ENCODE results near the gene DAPK1. TPM values are rescaled to one million over a fixed set of nuclear protein-coding genes. Genes with fewer than 3 reads are reported as not detected.

The DAPK1 gene
- polyA plus RNA-seq, 2 of the 4 experiments (the other 2 are of a cell fraction) = 55.2 to 67.2 TPM

DNA sequence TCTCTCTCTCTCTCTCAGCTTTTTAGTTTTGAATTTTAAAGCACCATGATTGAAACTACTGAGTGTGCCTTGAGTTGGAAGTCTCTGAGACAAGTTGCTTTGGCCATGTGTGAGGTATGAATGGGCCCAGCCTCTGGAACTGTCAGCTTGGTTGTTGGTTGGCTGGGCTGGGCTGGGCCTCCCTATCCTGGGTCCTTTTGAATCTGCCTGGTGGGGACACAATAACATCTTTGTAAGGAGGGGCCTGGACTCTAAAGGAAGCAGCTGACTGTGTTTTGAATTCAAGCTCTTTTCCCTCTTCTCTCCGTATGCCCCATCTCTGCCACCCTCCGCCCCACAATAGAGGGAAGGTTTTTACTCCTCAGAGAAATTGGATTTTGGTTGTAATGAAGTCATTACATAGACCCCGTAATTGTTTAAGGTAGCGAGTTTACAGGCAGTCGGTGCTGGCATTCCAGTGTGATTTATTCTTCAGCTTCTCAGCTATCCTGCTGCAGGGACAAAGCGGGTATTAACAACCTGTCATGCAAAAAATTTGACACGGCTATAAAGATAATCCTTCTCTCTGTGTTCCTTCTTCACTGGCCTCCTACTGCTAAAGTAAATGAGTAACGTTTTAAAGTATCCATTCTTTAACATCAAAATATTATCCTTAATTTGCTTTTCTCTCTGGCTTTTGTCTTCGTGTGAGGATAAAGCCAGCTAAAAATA lies 105.4 kb downstream of the DAPK1 start:
- peaks cover 65% of the 10 kb centered on the region for H3K4me1 ChIP-seq
- 77% methylated on average over 9 of the region's 9 CpGs for WGBS (ENCODE audit: missing lambda C conversion rate)
- ATAC-seq (no peak), DNase-seq (ENCODE audit: low read depth in 1 of 2, low spot score in 1 of 2) (no peak), FAIRE-seq (no peak)
- H3K9me3 ChIP-seq = no peaks in the 10 kb centered on the region
- POLR2A ChIA-PET = no interaction called here
- H3K4me2 ChIP-seq = no peak overlapping the region
- no peak overlapping the region for H3K4me3 ChIP-seq
- CTCF ChIA-PET = interaction anchor here (0.7 to 1.5 kb wide), 3 partner anchors 11 to 265 kb away, joined by 3 read pairs; no protein-coding TSS in a partner anchor
- TF ChIP-seq, protein P1, sequence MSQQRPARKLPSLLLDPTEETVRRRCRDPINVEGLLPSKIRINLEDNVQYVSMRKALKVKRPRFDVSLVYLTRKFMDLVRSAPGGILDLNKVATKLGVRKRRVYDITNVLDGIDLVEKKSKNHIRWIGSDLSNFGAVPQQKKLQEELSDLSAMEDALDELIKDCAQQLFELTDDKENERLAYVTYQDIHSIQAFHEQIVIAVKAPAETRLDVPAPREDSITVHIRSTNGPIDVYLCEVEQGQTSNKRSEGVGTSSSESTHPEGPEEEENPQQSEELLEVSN (IDR thresholded peaks at IDR 0.05; ENCODE audit: borderline replicate concordance, low read depth) = no peak
- no peak for TF ChIP-seq FOSB (CRISPR knock-in tag; IDR thresholded peaks at IDR 0.05)
- TF ChIP-seq JUN (IDR thresholded peaks at IDR 0.05) = no peak
- peak overlapping the region in 1 of 2 experiments; percentile 6; a peak in 1 of 6 replicates for H3K27ac ChIP-seq

DNA sequence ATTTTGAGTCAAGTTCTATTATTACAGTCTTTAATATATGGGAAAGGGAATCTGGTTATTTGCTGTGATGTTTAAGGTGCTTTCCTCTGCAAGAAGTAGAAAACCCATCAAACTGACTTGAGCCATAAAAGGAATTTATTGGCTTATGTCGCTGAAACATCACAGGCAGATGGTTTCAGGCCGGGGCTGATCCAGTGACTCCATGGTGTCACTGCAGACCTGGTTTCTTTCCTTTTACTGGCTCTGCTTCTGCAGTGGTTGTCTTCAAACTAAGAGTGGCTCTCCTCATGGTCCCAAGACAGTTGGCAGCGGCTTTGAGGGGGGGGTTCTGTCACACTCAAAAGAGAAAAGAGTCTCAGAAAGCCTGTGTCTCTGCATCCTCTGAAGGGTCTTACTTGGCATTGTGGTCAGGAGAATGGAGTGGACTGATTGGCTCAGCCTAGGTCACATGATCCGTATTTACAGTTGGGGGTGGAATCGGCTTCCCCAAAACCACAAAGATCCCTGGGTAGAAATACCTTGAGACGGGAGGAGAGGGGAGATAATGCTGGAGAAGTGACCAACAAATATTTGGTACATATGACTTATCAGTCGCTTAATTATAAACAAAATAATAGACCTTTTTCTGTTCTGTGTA lies 106.3 kb downstream of the DAPK1 start:
- 85% methylated on average over 7 of the region's 7 CpGs for WGBS (ENCODE audit: missing lambda C conversion rate)

DNA sequence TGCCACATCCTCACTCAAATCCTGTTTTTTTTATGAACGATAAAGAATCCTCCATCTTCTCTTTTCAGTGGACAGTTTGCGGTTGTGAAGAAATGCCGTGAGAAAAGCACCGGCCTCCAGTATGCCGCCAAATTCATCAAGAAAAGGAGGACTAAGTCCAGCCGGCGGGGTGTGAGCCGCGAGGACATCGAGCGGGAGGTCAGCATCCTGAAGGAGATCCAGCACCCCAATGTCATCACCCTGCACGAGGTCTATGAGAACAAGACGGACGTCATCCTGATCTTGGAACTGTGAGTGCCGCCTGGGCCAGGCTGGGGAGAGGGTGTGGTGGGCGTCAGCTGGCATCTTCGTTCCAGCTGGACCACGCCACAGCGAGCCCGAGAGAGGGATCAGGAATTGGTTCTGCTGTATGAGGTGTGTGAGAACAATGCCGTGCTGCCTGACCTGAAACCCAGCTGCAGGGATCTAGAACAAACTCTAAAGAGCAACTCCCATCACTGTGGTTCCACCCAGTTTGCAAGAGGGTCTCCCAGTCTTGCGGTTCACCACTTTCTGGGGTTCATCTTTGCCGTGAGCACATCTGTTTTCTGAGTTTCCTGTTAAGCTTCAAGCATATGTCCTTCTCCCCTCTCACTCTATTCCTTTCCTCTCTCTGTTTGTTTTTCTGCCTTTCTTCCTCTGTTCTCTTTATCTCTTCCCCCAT lies 107.4 kb downstream of the DAPK1 start:
- FAIRE-seq = no peak
- no peak overlapping the region for H3K4me3 ChIP-seq
- no peak for TF ChIP-seq TFCP2L1 (CRISPR knock-in tag; IDR thresholded peaks at IDR 0.05)
- TF ChIP-seq, protein P2, sequence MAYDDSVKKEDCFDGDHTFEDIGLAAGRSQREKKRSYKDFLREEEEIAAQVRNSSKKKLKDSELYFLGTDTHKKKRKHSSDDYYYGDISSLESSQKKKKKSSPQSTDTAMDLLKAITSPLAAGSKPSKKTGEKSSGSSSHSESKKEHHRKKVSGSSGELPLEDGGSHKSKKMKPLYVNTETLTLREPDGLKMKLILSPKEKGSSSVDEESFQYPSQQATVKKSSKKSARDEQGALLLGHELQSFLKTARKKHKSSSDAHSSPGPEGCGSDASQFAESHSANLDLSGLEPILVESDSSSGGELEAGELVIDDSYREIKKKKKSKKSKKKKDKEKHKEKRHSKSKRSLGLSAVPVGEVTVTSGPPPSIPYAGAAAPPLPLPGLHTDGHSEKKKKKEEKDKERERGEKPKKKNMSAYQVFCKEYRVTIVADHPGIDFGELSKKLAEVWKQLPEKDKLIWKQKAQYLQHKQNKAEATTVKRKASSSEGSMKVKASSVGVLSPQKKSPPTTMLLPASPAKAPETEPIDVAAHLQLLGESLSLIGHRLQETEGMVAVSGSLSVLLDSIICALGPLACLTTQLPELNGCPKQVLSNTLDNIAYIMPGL (CRISPR knock-in tag; IDR thresholded peaks at IDR 0.05; ENCODE audit: borderline replicate concordance) = no peak
- TF ChIP-seq, protein P3, sequence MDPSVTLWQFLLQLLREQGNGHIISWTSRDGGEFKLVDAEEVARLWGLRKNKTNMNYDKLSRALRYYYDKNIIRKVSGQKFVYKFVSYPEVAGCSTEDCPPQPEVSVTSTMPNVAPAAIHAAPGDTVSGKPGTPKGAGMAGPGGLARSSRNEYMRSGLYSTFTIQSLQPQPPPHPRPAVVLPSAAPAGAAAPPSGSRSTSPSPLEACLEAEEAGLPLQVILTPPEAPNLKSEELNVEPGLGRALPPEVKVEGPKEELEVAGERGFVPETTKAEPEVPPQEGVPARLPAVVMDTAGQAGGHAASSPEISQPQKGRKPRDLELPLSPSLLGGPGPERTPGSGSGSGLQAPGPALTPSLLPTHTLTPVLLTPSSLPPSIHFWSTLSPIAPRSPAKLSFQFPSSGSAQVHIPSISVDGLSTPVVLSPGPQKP (IDR thresholded peaks at IDR 0.05; ENCODE audit: low read depth, low read length) = no peak
- TF ChIP-seq, protein P4, sequence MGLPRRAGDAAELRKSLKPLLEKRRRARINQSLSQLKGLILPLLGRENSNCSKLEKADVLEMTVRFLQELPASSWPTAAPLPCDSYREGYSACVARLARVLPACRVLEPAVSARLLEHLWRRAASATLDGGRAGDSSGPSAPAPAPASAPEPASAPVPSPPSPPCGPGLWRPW (IDR thresholded peaks at IDR 0.05) = no peak
- no peak for TF ChIP-seq FOXS1 (CRISPR knock-in tag; IDR thresholded peaks at IDR 0.05)
- no peak for TF ChIP-seq CBX8 (IDR thresholded peaks at IDR 0.05)
- TF ChIP-seq FOSB (CRISPR knock-in tag; IDR thresholded peaks at IDR 0.05) = no peak
- TF ChIP-seq MYC (IDR thresholded peaks at IDR 0.05; ENCODE audit: borderline replicate concordance, low read length) = no peak
- no peak for TF ChIP-seq HOXB5 (CRISPR knock-in tag; IDR thresholded peaks at IDR 0.05)
- no peak for TF ChIP-seq ZNF302 (CRISPR knock-in tag; IDR thresholded peaks at IDR 0.05)
- TF ChIP-seq SMC3 (IDR thresholded peaks at IDR 0.05) = no peak
- TF ChIP-seq, protein P1 (IDR thresholded peaks at IDR 0.05; ENCODE audit: borderline replicate concordance, low read depth) = no peak
- H3K4me1 ChIP-seq = peaks cover 47% of the 10 kb centered on the region
- H3K4me2 ChIP-seq = no peak overlapping the region
- no peak for ATAC-seq
- POLR2A ChIA-PET = no interaction called here
- CTCF ChIA-PET = interaction anchor here (0.9 kb wide), 1 partner anchor 10 kb away, joined by 4 read pairs; no protein-coding TSS in a partner anchor
- 93% methylated on average over 23 of the region's 23 CpGs for WGBS (ENCODE audit: missing lambda C conversion rate)
- no peak overlapping the region; a peak in 1 of 6 replicates for H3K27ac ChIP-seq
- no peaks in the 10 kb centered on the region for H3K9me3 ChIP-seq
- DNase-seq (ENCODE audit: low read depth in 1 of 2, low spot score in 1 of 2) = no peak

More for the DNA sequence above, 106.3 kb downstream of the DAPK1 start:
- DNase-seq (ENCODE audit: low read depth in 1 of 2, low spot score in 1 of 2) (no peak), FAIRE-seq (no peak), ATAC-seq (no peak)
- Histone ChIP-seq H3K9me3 (no peaks in the 10 kb centered on the region), H3K4me2 (no peak overlapping the region), H3K4me1 (peaks cover 57% of the 10 kb centered on the region), H3K4me3 (no peak overlapping the region), H3K27ac (no peak overlapping the region)
- TF ChIP-seq, protein P5, sequence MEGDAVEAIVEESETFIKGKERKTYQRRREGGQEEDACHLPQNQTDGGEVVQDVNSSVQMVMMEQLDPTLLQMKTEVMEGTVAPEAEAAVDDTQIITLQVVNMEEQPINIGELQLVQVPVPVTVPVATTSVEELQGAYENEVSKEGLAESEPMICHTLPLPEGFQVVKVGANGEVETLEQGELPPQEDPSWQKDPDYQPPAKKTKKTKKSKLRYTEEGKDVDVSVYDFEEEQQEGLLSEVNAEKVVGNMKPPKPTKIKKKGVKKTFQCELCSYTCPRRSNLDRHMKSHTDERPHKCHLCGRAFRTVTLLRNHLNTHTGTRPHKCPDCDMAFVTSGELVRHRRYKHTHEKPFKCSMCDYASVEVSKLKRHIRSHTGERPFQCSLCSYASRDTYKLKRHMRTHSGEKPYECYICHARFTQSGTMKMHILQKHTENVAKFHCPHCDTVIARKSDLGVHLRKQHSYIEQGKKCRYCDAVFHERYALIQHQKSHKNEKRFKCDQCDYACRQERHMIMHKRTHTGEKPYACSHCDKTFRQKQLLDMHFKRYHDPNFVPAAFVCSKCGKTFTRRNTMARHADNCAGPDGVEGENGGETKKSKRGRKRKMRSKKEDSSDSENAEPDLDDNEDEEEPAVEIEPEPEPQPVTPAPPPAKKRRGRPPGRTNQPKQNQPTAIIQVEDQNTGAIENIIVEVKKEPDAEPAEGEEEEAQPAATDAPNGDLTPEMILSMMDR (IDR thresholded peaks at IDR 0.05) = no peak
- TF ChIP-seq, protein P6, sequence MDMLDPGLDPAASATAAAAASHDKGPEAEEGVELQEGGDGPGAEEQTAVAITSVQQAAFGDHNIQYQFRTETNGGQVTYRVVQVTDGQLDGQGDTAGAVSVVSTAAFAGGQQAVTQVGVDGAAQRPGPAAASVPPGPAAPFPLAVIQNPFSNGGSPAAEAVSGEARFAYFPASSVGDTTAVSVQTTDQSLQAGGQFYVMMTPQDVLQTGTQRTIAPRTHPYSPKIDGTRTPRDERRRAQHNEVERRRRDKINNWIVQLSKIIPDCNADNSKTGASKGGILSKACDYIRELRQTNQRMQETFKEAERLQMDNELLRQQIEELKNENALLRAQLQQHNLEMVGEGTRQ (IDR thresholded peaks at IDR 0.05) = 0 out of 2 replicates have a peak, but pooled peaks have one; percentile 14
- no peak for TF ChIP-seq POLR2AphosphoS2 (conservative IDR thresholded peaks at IDR 0.05; ENCODE audit: low read length)
- ChIA-PET CTCF (interaction anchor here (0.9 kb wide), 1 partner anchor 9 kb away, joined by 4 read pairs; no protein-coding TSS in a partner anchor), POLR2A (no interaction called here)

Measured in A549 (cell line).